ENCODE data around the gene DCTN3.
"Not testable (repeated sequence)": the region's sequence is repeated elsewhere in the genome, so short reads cannot be mapped to it uniquely, and the experiment has no call there.

The DCTN3 gene

GRCh38 chr9:34646211-34647083 lies 26.2 kb upstream of the DCTN3 start, which contains the start of gene GALT:
Gene GALT (plus strand): TSS chr9:34646675. CDS start chr9:34646705, 30 bp downstream.
- DNase-seq = peak; percentile 90

- no peak for DNase-seq
Observed at GRCh38 chr9:34644766-34645314, 24.5 kb upstream of the DCTN3 start.

GRCh38 chr9:34642679-34643078 lies 22.4 kb upstream of the DCTN3 start:
- DNase-seq = no peak

GRCh38 chr9:34639322-34639721 lies 19.0 kb upstream of the DCTN3 start:
- DNase-seq = not testable (repeated sequence)

GRCh38 chr9:34638138-34638445 lies 17.8 kb upstream of the DCTN3 start:
- no peak for DNase-seq

GRCh38 chr9:34637356-34638137 lies 17.3 kb upstream of the DCTN3 start, which contains the start of gene SIGMAR1:
Gene SIGMAR1 (minus strand): TSS chr9:34637787. CDS start chr9:34637697, 90 bp downstream.
- peak; percentile 86 for DNase-seq

GRCh38 chr9:34636791-34637355 lies 16.6 kb upstream of the DCTN3 start:
- DNase-seq = no peak

- no peak for DNase-seq
Observed at GRCh38 chr9:34635556-34635955, 15.3 kb upstream of the DCTN3 start.

GRCh38 chr9:34634551-34635248 lies 14.4 kb upstream of the DCTN3 start:
- DNase-seq = no peak

GRCh38 chr9:34633851-34634550 lies 13.7 kb upstream of the DCTN3 start:
- DNase-seq = peak; percentile 46

- no peak for DNase-seq
Observed at GRCh38 chr9:34633166-34633565, 12.9 kb upstream of the DCTN3 start.

GRCh38 chr9:34630402-34631154 lies 10.3 kb upstream of the DCTN3 start:
- no peak for DNase-seq

GRCh38 chr9:34629491-34629808 lies 9.2 kb upstream of the DCTN3 start:
- DNase-seq = no peak

GRCh38 chr9:34628656-34629490 lies 8.6 kb upstream of the DCTN3 start, which contains the start of gene ARID3C:
Gene ARID3C (minus strand): TSS chr9:34629066. CDS start chr9:34628014, 1,052 bp downstream.
- DNase-seq = peak; percentile 42

DNA sequence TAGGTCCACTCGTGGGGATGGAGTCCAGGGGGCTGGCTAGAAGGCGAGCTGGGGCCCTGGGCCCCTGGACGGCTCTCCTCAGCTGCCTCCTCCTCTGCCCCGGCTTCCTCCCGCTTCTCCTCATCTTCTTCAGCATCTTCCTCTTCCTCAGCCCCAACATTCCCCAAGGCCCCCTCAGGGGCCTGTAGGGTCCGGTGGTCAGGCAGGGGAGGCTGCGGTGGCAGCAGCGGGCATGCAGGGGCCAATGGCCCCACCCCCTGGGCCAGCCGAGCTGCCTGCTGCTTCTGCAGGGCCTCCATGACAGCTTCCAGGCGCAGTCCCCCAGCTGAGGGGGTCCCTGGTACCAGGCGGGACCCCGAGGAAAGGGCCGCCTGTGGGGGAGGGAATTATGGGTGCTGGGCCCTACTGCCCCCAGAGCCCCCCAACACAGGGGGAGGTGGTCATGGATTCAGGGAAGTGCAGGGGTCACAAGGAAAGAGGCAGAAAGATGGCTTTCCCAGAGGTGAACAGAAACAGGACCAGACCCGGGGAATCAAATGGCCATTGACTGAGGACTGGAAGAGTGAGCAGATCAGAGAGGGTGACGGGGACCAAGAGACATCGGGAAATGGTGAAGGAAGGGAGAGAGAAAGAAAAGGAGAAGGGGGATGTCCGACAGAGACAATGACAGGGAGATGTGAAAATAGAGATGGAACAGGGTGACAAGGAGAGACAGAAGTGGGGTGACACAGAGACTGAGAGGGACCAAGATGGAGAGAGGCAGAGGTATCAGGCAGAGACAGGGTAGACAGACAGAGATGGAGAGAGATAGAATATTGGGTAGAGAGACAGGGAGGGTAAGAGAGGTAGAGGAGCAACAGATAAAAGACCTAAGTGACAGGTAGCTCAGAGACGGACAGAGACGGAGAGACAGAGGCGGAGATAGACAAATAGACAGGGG lies 7.7 kb upstream of the DCTN3 start:
- no peak for DNase-seq

DNA sequence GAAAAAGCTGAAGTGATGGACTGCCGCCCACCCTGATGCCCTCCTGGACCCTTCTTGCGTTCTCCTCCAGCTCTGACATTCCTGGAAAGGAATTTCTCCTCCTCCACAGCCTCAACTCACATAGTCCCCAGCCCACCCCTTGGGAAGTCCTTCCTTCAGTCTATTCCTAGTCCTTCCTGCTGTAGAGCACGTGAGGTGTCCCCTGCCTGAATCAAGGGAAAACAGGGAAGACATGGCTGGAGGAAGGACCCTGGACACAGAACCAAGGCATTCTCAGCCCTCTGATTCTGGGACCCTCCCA lies 4.8 kb upstream of the DCTN3 start:
- no peak for DNase-seq

DNA sequence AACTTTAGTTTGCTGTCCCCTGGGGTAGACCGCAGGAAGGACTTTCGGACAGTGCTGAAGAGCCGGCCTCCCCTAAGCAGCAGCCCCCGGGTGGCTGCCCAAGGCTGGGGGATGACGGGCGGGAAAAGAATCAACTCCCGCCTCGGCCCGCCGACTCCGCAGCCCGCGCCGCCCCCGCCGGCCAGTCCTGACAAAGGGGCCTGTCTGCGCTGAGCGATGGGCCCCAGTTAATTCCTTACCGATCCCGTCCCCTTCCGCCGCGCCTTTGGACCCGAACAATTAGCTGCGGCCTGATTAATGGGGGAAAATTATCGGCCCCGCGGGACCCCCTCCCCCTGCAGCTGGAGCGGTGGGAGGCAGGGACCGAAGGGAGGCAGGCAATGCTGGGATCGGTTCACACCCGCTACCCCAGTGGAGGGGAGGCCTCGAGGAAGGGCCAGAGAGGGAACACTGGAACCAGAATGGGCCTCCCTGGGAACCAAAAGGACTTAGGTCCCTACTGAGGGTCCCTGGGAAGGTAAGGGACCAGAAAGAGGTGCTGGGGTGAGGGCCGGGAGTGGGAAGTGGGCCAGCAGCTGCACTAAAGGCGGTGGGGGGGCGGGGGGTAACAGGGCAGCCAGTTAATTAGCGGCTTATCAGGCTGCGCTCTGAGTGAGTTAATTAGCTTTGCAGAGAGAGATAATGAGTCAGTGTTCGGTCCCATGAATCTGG lies 4.3 kb upstream of the DCTN3 start:
- no peak for DNase-seq

DNA sequence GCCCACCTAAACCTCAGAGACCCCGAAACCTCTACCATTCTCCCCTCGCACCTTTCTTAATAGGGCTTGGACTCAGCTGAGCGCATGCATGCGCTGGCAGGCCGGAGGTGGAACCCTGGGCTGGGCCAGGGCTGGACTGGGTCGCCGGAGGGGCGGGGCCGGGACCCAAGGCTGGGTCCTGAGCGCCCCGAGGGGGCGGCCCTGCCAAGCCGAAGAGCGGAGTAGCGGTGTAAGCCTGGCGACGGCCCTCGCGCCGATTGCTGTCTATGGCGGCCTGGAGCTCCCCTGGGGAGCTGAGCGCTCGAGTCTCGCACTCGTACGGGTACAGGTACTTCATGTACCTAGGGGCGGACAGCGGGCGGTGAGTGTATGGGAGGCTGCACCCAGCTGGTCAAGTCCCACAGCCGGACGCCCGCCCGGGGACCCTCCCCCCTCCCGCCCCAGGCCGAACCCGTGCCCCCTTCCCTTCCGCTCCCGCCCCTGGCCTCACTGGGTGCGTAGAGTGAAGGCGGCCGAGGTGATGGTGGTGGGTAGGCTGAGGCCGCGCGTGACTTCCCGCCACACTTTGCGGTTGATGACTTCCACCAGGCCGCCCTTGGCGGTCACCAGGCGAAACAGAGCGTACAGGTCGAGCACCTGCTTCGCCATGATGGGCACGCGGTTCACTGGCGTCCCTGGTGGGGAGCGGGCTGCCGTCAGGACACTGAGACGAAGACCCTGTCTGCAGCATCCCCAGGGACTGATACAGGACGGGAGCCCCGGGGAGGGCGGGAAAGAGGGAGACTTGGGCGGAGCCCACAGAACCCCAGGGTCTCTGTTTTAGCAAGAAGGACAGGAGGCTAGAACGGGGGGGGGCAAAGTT lies 3.3 kb upstream of the DCTN3 start:
- DNase-seq = no peak
